HG03521 (cell line): ENCODE results near the gene NAP1L4.

ENCODE experiments used
- ATAC-seq: cut with Tn5 transposase; IDR thresholded peaks from one replicate; pipeline ENCODE4 v1.9.1; 2021; ENCODE audit warnings: mild to moderate bottlenecking, moderate library complexity; ENCODE audit not compliant: unreplicated experiment

NAP1L4 gene

GRCh38 chr11:2926611-2927051 is 65.5 kb downstream of the NAP1L4 start:
- ATAC-seq = no peak

DNA sequence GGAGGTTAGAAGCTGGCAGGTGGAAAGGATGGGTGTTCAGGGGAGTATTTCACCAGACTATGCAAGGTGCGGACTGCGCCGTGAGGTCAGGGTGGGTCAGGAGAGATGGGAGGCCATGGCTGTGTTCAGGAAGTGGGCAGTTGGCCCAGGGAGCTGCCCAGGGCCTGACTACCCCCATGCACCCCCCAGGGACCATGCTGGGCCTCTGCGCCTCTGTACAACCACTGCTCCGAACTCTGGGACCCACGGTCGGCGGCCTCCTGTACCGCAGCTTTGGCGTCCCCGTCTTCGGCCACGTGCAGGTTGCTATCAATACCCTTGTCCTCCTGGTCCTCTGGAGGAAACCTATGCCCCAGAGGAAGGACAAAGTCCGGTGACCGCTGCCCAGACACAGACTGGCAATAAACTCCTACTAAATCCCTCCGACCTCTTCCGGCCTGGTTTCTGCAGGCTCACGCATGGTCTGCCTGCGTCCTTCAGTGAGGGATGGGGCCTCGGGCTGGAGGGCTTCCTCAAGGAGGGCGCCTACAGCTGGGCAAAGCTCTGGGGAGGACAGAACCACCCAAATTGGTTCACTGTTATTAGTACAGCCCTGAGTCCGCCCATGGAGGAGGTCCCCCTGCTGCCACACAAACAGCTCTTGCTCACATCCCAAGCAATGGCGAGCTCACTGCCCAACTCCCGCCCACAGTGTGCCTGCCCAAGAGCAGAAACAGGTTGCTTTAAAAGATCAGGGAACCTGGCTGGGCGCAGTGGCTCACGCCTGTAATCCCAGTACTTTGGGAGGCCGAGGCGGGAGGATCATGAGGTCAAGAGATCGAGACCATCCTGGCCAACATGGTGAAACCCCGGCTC is 67.1 kb downstream of the NAP1L4 start:
- ATAC-seq = no peak

- ATAC-seq = no peak
Measured at GRCh38 chr11:2924381-2924780, 67.7 kb downstream of the NAP1L4 start.

GRCh38 chr11:2923446-2924375 is 68.4 kb downstream of the NAP1L4 start:
- ATAC-seq = no peak

DNA sequence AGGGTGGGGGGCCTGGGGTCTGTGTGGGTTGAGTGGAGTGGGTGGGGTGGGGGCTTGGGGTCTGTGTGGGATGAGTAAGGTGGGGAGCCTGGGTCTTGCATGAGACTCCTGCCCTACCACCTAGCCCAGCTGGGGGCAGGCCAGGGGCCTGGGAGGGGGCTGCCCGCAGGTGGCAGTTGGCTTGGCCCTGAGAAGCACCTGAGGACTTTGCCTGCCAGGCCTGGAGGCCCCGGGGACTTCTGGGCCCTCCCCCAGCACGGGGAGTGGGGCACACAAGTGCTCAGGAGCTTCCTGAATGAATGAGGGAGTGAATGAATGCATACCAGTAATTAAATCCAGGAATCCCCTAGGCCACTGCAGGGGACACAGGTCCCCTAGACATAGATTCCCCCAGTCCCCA is 69.5 kb downstream of the NAP1L4 start:
- no peak for ATAC-seq

- ATAC-seq = no peak
Measured at GRCh38 chr11:2921742-2922493, 70.2 kb downstream of the NAP1L4 start.

GRCh38 chr11:2921261-2921660 is 70.9 kb downstream of the NAP1L4 start:
- ATAC-seq = no peak

DNA sequence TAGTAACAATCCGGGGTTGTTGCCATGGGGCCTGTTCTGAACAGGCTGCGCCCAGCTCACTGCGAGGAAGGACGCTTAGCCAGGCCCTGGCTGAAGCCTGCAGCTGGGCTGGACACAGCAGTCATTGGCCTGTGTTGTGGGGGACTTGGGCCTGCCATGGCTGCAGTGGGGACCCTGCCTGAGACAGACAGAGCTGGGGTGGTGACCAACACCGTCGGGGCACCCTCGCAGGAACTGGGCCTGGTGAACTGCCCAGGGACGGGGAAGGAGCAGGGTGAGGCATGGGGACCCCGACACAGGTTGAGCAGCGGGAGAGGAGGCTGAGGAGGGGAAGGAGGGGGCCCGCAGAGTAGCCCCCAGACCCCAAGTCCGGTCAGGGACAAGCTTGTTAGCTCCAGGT is 71.8 kb downstream of the NAP1L4 start:
- no peak for ATAC-seq

GRCh38 chr11:2919837-2920236 is 72.3 kb downstream of the NAP1L4 start:
- ATAC-seq = no peak

GRCh38 chr11:2919188-2919587 is 72.9 kb downstream of the NAP1L4 start:
- ATAC-seq = no peak

GRCh38 chr11:2917842-2918490 is 74.2 kb downstream of the NAP1L4 start:
- no peak for ATAC-seq

DNA sequence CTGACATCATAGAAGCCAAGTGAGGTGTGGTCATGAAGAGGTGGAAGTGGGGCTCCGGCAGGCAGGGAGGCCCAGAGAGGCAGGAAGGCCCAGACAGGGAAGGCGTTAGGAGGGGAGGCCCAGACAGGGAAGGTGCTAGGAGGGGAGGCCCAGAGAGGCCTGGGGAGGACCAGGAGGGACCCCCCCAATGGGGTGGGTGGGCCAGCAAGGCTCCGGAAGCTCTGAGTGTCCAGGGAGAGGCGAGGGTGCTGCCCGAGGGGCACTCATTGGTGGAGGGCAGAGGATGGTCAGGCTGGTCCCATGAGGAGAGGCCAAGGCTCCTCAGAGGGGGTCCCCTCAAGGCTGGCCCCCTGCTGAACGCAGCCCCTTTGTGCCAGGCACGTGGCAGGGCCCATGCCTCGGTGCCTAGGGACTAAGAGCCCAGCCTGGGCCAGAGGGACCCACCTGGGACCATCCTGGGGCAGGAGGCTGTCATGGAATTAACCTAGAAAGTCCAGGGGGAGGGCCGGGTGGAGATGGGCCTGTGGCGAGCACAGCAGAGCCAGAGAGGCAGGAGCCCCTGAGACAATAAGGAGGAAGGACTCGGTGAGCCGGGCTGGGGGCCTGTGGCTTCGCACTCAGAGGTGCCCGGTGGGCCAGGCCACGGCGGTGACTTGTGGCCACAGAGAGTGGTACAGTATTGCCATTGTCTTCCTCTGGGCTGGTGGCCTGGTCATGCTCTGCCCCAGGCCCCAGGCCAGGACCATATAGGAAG is 75.1 kb downstream of the NAP1L4 start:
- no peak for ATAC-seq

- no peak for ATAC-seq
Measured at GRCh38 chr11:2916114-2916891, 75.8 kb downstream of the NAP1L4 start.

DNA sequence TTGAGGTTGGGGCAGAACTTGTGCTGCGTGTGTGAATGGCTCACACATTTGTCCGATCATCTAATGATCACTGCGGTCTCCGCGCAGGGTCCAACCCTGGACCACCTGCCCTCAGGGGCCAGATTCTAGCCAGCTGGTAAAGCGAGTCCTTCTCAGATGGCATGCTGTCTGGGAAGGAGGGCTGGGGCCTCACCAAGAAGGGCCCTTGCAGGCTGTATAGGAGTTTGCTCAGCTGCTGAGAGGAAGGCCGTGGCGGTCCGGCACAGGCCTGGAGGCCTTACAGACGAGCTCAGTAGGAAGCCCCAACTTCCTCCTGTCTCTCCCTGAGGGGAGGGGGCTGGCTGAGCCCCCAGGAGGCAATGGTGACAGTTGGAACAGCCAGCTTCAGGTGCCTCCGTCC is 76.7 kb downstream of the NAP1L4 start:
- ATAC-seq = no peak

DNA sequence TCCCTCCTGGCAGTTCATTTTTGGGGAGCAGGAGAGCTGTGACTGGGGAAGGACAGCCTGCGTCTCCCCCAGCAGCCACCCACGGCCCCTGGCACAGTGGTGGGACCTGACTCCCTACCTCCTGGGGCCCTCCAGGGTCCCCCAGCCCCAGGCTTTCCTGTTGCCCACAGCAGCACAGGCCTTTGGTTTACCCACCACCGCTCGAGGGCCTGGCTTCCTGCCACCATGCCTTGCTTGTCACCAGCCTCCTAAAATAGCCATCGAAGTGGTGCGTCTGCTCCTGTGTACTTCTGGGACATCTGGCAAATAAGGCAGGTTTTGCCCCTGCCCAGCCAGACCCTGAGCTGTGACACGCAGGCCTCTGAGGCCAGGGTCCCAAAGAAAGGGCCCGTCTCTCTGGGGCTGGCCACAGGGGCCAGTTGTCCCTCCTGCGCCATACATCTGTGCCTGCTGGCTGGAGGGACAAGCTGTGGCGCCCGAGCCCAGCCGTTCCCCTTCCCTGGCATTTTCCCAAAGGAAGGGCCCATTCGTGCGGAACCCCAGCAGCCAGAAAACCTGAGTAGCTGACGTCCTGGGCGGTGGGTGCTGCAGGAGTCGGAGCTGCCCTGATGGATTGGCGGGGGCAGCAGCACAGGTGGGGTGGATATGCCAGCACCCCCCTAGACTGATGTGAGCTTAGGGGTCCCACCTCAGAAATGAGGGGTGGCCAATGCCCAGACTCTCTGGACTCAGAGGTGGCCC is 77.5 kb downstream of the NAP1L4 start:
- no peak for ATAC-seq

- no peak for ATAC-seq
Measured at GRCh38 chr11:2913776-2914175, 78.4 kb downstream of the NAP1L4 start.

- ATAC-seq = no peak
Measured at GRCh38 chr11:2913019-2913431, 79.1 kb downstream of the NAP1L4 start.

GRCh38 chr11:2912498-2912897 is 79.6 kb downstream of the NAP1L4 start:
- no peak for ATAC-seq
